Adrenal gland (tissue), 5 donors: ENCODE data around the gene NECTIN1.

Experiments used
- POLR2A ChIP-seq, 2 donors: fragments of 450-650 bp; IDR thresholded peaks; one replicate each; pipeline ENCODE4 v1.6.1; 2017; ENCODE audit warnings: antibody characterized with exemption in 2 of 2, mild to moderate bottlenecking in 2 of 2, moderate library complexity in 1 of 2
- TF ChIP-seq, protein P1 (sequence below), 6 experiments: fragments of 450-650 bp in 4 of 6; fragments of 200-600 bp in 2 of 6; sonication (generic) in 1 of 6; IDR thresholded peaks; 1 replicate in 5 of 6; 2 replicates in 1 of 6; pipeline versions ENCODE4 v1.5.1 to v1.8.0; 2016 to 2021; ENCODE audit warnings: antibody characterized with exemption in 6 of 6, mild to moderate bottlenecking in 2 of 6, moderate library complexity in 1 of 6
- donor health status: DM: no; HTN: no; CAD: no.

DNA sequence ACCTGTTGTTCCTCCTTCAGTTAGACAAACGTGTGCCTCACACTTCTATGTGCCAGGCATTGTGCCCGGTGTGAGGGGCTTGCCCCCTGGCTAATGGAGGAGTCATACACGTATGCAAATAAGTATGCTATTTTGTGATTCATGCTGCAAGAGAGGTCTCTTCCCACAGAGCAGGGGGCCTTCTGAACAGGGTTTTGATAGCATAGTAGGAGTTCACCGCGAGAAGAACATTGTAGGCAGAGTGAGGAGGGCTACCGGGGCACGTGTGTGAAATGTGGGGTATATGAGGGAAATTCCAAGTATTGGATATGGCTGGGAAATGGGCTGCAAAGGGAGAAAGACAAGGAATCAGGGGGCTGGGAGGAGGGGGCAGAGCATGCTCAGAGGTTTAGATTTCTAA lies 84.5 kb downstream of the NECTIN1 start:
- TF ChIP-seq POLR2A (IDR thresholded peaks at IDR 0.05): no peak
- TF ChIP-seq, protein P1, sequence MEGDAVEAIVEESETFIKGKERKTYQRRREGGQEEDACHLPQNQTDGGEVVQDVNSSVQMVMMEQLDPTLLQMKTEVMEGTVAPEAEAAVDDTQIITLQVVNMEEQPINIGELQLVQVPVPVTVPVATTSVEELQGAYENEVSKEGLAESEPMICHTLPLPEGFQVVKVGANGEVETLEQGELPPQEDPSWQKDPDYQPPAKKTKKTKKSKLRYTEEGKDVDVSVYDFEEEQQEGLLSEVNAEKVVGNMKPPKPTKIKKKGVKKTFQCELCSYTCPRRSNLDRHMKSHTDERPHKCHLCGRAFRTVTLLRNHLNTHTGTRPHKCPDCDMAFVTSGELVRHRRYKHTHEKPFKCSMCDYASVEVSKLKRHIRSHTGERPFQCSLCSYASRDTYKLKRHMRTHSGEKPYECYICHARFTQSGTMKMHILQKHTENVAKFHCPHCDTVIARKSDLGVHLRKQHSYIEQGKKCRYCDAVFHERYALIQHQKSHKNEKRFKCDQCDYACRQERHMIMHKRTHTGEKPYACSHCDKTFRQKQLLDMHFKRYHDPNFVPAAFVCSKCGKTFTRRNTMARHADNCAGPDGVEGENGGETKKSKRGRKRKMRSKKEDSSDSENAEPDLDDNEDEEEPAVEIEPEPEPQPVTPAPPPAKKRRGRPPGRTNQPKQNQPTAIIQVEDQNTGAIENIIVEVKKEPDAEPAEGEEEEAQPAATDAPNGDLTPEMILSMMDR (IDR thresholded peaks at IDR 0.05): no peak
